OCI-LY3 (cell line): Measurements from ENCODE around the gene KMT2E.
A peak's percentile ranks its signal among the peaks of the same experiment; 100 is the strongest.

Experiments
- H2AFZ ChIP-seq: fragments of 200-600, 300-600 bp; shearing (Covaris generic); 2 replicates; pipeline ENCODE4 v1.6.0; 2014; ENCODE audit warnings: antibody characterized with exemption, low read depth, low read length
- H3K27ac ChIP-seq: fragments of 200-600, 300-600 bp; sonication (generic); 2 replicates; pipeline ENCODE4 v1.5.1; 2014; ENCODE audit warnings: mild to moderate bottlenecking, low read length, moderate library complexity, mixed read lengths
- H3K27me3 ChIP-seq: fragments of 200-600, 300-600 bp; sonication (generic); 2 replicates; pipeline ENCODE4 v1.6.1; 2014; ENCODE audit warnings: low read depth, low read length, mixed read lengths
- H3K36me3 ChIP-seq: fragments of 200-600, 300-600 bp; sonication (generic); replicated peaks from 2 replicates; pipeline ENCODE3; 2014; ENCODE audit warnings: low read depth, low read length, mixed read lengths
- H3K4me1 ChIP-seq: fragments of 300-600, 200-600 bp; sonication (generic); 2 replicates; pipeline ENCODE4 v1.6.1; 2014; ENCODE audit warnings: low read length, mixed read lengths
- H3K4me2 ChIP-seq: fragments of 200-600, 300-600 bp; sonication (generic); 2 replicates; pipeline ENCODE4 v1.6.1; 2014; ENCODE audit warnings: low read length, mixed read lengths
- H3K4me3 ChIP-seq: fragments of 300-600, 200-600 bp; sonication (generic); 2 replicates; pipeline ENCODE4 v1.5.1; 2014; ENCODE audit warnings: antibody characterized with exemption, mild to moderate bottlenecking, low read length, moderate library complexity
- H3K79me2 ChIP-seq: fragments of 300-600, 200-600 bp; shearing (Covaris generic); 2 replicates; pipeline ENCODE4 v1.6.1; 2014; ENCODE audit warnings: mild to moderate bottlenecking, low read length, mixed read lengths
- H3K9ac ChIP-seq: fragments of 300-600, 200-600 bp; shearing (Covaris generic); 2 replicates; pipeline ENCODE4 v1.6.0; 2014; ENCODE audit warnings: mild to moderate bottlenecking, low read length, moderate library complexity
- H3K9me3 ChIP-seq: fragments of 200-600, 300-600 bp; shearing (Covaris generic); 2 replicates; pipeline ENCODE4 v1.6.1; 2014; ENCODE audit warnings: low read length, mixed read lengths; ENCODE audit not compliant: insufficient read depth
- H4K20me1 ChIP-seq: fragments of 200-600, 300-600 bp; sonication (generic); 2 replicates; pipeline ENCODE4 v1.6.1; 2016; ENCODE audit warnings: low read length, mixed read lengths; ENCODE audit not compliant: insufficient read depth
- EZH2phosphoT487 ChIP-seq: fragments of 200-600 bp; shearing (Covaris generic); IDR thresholded peaks from 2 replicates; pipeline ENCODE4 v1.6.1; 2018; ENCODE audit warnings: antibody characterized with exemption, mixed run types, low read depth
- TF ChIP-seq, protein P1 (sequence below): fragments of 200-600, 300-600 bp; sonication (generic); IDR thresholded peaks from 2 replicates; pipeline ENCODE4 v1.5.1; 2014; ENCODE audit warnings: antibody characterized with exemption, low read length, low read depth

The KMT2E gene

DNA sequence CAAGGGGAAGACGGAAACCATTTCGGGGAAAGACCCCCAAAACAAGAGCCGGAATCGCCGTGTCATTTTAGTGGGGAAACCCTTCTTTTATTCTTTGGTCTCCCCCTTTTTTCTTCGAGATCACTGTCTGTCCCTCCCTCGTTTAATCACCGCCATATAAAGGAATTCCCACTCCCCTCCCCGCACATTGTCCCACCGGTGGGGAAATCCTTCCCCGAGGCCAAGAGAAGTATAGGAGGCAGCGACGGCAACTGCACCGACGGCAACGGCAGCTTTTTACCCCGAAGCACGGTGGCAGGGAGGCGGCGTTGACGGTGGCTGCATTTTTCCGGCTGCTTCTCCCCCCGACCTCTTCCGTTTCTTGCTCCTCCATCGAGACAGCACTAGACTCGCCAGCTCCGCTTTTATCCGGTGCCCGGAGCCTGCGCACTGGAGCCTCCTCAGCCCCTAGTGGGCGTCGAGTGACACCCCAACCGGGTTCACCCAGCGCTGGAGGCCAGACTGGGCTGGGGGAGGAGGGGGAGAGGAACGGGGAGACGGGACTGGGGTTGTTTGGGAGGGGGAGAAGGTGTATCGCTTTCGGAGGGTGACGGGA is 687 bp upstream of the KMT2E start:
- peaks cover 53% of the 10 kb centered on the region for H4K20me1 ChIP-seq
- H3K27ac ChIP-seq, result peak overlapping the region; percentile 96
- H3K36me3 ChIP-seq, result peaks cover 31% of the 10 kb centered on the region
- H3K27me3 ChIP-seq, result no peaks in the 10 kb centered on the region
- peak overlapping the region; percentile 95 for H3K4me3 ChIP-seq
- no peak for TF ChIP-seq EZH2phosphoT487
- TF ChIP-seq, protein P1, sequence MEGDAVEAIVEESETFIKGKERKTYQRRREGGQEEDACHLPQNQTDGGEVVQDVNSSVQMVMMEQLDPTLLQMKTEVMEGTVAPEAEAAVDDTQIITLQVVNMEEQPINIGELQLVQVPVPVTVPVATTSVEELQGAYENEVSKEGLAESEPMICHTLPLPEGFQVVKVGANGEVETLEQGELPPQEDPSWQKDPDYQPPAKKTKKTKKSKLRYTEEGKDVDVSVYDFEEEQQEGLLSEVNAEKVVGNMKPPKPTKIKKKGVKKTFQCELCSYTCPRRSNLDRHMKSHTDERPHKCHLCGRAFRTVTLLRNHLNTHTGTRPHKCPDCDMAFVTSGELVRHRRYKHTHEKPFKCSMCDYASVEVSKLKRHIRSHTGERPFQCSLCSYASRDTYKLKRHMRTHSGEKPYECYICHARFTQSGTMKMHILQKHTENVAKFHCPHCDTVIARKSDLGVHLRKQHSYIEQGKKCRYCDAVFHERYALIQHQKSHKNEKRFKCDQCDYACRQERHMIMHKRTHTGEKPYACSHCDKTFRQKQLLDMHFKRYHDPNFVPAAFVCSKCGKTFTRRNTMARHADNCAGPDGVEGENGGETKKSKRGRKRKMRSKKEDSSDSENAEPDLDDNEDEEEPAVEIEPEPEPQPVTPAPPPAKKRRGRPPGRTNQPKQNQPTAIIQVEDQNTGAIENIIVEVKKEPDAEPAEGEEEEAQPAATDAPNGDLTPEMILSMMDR, result peak; percentile 30
- H2AFZ ChIP-seq, result no peak overlapping the region
- peaks cover 51% of the 10 kb centered on the region for H3K79me2 ChIP-seq
- peaks cover 34% of the 10 kb centered on the region for H3K4me1 ChIP-seq
- no peaks in the 10 kb centered on the region for H3K9me3 ChIP-seq
- H3K4me2 ChIP-seq, result peak overlapping the region; percentile 69
- H3K9ac ChIP-seq, result peak overlapping the region; percentile 99

DNA sequence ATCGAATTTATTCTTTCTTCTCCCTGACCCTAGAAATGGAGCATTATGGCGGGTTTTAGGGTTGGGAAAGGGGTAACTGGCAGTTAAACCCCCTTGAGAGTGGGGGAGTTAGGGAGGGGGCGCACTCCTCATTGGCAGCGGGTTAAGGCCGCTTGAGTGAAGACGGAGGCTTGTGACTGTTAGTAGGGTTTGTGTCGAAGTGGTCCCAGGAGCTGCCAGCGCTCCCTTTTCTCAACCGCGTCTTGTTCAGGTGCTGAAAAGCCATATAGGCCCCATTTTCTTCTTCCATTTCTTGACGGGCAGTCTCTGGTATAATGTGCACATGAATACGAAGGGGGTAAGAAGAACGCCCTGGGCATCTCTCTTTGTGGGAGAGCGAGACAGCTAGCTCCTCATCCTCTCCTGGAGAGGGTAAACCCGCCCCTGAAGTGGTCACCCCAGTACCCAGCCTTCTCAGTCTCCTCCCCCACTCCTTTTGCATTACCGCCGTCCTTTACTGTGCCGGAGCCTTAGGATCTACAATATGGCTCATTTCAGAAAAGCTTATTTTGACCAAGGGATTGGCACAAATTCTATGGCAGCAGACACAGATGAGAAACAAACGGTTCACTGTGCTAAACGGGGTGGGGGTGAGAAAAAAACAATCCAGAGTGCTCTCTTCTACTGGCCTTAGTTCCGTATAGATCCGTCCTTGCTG is 836 bp downstream of the KMT2E start:
- H3K36me3 ChIP-seq, result peaks cover 24% of the 10 kb centered on the region
- H4K20me1 ChIP-seq, result peaks cover 51% of the 10 kb centered on the region
- peaks cover 40% of the 10 kb centered on the region for H3K4me1 ChIP-seq
- no peaks in the 10 kb centered on the region for H3K27me3 ChIP-seq
- no peak overlapping the region for H2AFZ ChIP-seq
- peak overlapping the region; percentile 95 for H3K4me3 ChIP-seq
- H3K79me2 ChIP-seq, result peaks cover 66% of the 10 kb centered on the region
- no peaks in the 10 kb centered on the region for H3K9me3 ChIP-seq
- H3K9ac ChIP-seq, result peak overlapping the region; percentile 99
- peak overlapping the region; percentile 96 for H3K27ac ChIP-seq
- peak overlapping the region; percentile 84 for H3K4me2 ChIP-seq
- TF ChIP-seq, protein P1, result no peak
- TF ChIP-seq EZH2phosphoT487, result no peak

DNA sequence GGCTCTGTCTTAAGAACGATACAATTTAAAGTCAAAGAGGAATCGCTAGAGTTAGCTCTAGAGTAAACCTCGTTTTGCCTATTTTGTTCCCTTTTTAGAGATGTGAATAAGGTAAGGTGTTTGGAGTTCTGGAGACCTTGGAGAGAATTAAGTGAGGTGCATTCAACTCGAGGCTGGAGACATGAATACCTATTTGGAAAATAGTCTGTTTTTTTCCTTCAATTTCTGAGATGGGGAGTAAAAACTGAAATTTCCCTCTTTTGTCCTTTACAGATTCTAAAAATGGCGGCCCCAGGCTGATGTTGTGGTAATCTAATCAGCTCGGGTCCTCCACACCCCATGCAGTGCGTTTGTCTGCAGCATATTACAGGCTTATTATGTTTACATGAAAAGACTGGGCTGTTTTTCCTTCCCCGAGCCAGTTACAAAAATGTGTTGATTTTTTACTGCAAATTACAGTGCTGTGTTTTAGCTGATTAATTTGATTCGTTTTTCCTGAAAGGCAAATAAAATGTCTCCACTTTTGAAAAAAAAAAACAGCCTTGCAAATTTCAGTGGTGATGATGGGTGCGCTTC is 1.5 kb downstream of the KMT2E start:
- peak overlapping the region; percentile 84 for H3K4me2 ChIP-seq
- peak overlapping the region; percentile 99 for H3K9ac ChIP-seq
- TF ChIP-seq, protein P1, result no peak
- no peak for TF ChIP-seq EZH2phosphoT487
- peaks cover 39% of the 10 kb centered on the region for H3K4me1 ChIP-seq
- H2AFZ ChIP-seq, result no peak overlapping the region
- peak overlapping the region; percentile 95 for H3K4me3 ChIP-seq
- H3K9me3 ChIP-seq, result no peaks in the 10 kb centered on the region
- peaks cover 51% of the 10 kb centered on the region for H4K20me1 ChIP-seq
- H3K79me2 ChIP-seq, result peaks cover 73% of the 10 kb centered on the region
- peaks cover 19% of the 10 kb centered on the region for H3K36me3 ChIP-seq
- peak overlapping the region; percentile 96 for H3K27ac ChIP-seq
- H3K27me3 ChIP-seq, result no peaks in the 10 kb centered on the region

DNA sequence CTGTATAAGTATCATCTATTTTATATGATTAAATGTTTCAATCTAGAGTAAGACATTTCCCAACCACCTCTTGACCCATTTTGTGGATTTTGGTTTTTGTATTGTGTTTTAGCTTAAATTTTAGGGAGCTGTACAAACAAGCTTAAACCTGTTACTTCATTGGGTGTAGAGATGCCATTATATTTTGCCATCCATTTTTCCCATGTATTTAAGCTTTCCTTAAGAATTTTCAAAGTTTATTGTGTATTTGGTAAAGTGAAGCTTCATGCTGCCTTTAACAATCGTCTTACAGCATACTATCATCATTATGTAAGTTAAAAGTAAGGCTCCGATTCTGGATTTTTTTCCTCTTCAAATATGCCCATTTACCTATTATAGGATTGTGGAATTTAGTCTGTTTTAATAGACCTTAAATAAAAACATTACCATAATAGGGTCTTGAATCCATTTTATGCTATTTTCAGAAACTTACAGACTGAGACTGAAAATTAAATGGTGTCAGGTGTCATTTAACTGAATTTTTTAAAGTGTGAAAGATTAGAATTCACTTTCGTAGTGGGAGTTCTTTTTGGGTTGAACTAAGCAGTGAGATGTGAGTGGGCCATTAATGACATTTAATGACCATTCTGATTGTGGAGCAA is 2.2 kb downstream of the KMT2E start:
- TF ChIP-seq EZH2phosphoT487, result no peak
- TF ChIP-seq, protein P1, result no peak
- H3K9me3 ChIP-seq, result no peaks in the 10 kb centered on the region
- peak overlapping the region; percentile 84 for H3K4me2 ChIP-seq
- peak overlapping the region; percentile 99 for H3K9ac ChIP-seq
- peak overlapping the region; percentile 96 for H3K27ac ChIP-seq
- H3K79me2 ChIP-seq, result peaks cover 80% of the 10 kb centered on the region
- H4K20me1 ChIP-seq, result peaks cover 55% of the 10 kb centered on the region
- peaks cover 18% of the 10 kb centered on the region for H3K36me3 ChIP-seq
- H3K4me3 ChIP-seq, result peak overlapping the region; percentile 95
- H3K4me1 ChIP-seq, result peaks cover 41% of the 10 kb centered on the region
- no peak overlapping the region for H2AFZ ChIP-seq
- no peaks in the 10 kb centered on the region for H3K27me3 ChIP-seq
